Testis (tissue), 3 donors: Measurements from ENCODE around the gene DRC7. TPM values are rescaled to one million over a fixed set of nuclear protein-coding genes. Genes with fewer than 3 reads are reported as not detected.

Source experiments
- DNase-seq: peaks from one replicate; pipeline ENCODE4 v3.0.0-alpha.2; 2019
- H3K27ac ChIP-seq, 2 donors: fragments of 200-600 bp; sonication (generic); one replicate each; pipeline ENCODE4 v1.5.1; 2019
- H3K27me3 ChIP-seq: fragments of 200-600 bp; sonication (generic); one replicate; pipeline ENCODE4 v1.5.1; 2019
- H3K36me3 ChIP-seq: fragments of 200-600 bp; sonication (generic); one replicate; pipeline ENCODE4 v1.5.1; 2017; ENCODE audit warnings: low read depth; ENCODE audit errors: missing control alignments
- H3K4me1 ChIP-seq: fragments of 200-600 bp; sonication (generic); one replicate; pipeline ENCODE4 v1.5.1; 2019
- H3K4me3 ChIP-seq, 2 donors: fragments of 200-600 bp; sonication (generic); one replicate each; pipeline ENCODE4 v1.5.1; 2017 to 2019
- H3K9me3 ChIP-seq: fragments of 200-600 bp; sonication (generic); one replicate; pipeline ENCODE4 v1.5.1; 2017
- POLR2A ChIP-seq: fragments of 450-650 bp; IDR thresholded peaks from one replicate; pipeline ENCODE4 v1.6.1; 2017; ENCODE audit warnings: antibody characterized with exemption, mild to moderate bottlenecking, moderate library complexity
- WGBS, 2 donors: methylation state at CpG; one replicate each; pipeline ENCODE4 v1.1.5; 2018; 5-methylcytosine and 5-hydroxymethylcytosine counted together
- intact Hi-C: fragments of 100-400 bp; cut with DNase I; formaldehyde crosslinking; loops from one replicate; pipeline ENCODE4 v1.15.1; 2023; ENCODE audit warnings: low total_unique reads
- polyA plus RNA-seq: library from polyadenylated mRNA; stranded (reverse); fragments of 350-450 nt; fragmentation: Illumina TruSeq; extraction: RNeasy Lipid Tissue Mini Kit (QIAGEN cat#74804); gene quantifications from one replicate; pipeline ENCODE4 v1.2.3, GENCODE V29; 2014; ENCODE audit warnings: low read depth, low replicate concordance; ENCODE audit not compliant: insufficient read depth
- total RNA-seq, 2 donors: library from RNA; depleted of rRNA; stranded (reverse); fragments of >200 nt; gene quantifications; one replicate each; pipeline ENCODE4 v1.2.3, GENCODE V29; 2016
- TF ChIP-seq, protein P1 (sequence below), 3 experiments: fragments of 450-650 bp in 2 of 3; fragments of 200-600 bp in 1 of 3; sonication (generic) in 1 of 3; IDR thresholded peaks; one replicate each; pipeline ENCODE4 v1.5.1; 2016 to 2019; ENCODE audit warnings: antibody characterized with exemption in 3 of 3, mild to moderate bottlenecking in 2 of 3, moderate library complexity in 1 of 3

DRC7 gene
- total and polyA plus RNA-seq, 3 donors from 2014 or later: 35.4 to 199 (median 62.7) TPM

DNA sequence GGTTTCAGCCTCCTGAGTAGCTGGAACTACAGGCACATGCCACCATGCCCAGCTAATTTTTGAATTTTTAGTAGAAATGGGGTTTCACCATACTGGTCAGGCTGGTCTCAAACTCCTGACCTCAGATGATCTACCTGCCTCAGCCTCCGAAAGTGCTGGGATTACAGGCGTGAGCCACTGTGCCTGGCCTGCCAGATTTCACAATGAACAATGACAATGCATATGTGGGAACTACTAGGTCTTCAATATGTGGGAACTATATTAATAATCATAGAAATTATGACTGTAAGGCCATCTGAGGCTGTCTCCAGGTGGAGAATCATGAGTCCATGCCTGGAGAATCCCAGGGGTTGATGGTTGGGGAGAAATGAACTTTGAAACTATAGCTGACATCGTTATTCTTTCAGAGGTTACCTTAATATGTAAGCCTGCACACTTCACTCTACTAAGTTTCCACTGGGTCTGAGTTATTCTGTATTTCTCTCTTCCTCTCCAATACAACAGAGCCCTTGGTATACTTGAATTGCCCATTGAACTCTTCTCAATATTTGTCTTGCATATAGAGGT, 7.2 kb upstream of the DRC7 start:
- Histone ChIP-seq H3K36me3 (no peaks in the 10 kb centered on the region), H3K4me3 (no peak overlapping the region), H3K9me3 (no peaks in the 10 kb centered on the region), H3K4me1 (no peaks in the 10 kb centered on the region), H3K27me3 (no peaks in the 10 kb centered on the region), H3K27ac (no peak overlapping the region)
- no peak for TF ChIP-seq POLR2A
- TF ChIP-seq, protein P1, sequence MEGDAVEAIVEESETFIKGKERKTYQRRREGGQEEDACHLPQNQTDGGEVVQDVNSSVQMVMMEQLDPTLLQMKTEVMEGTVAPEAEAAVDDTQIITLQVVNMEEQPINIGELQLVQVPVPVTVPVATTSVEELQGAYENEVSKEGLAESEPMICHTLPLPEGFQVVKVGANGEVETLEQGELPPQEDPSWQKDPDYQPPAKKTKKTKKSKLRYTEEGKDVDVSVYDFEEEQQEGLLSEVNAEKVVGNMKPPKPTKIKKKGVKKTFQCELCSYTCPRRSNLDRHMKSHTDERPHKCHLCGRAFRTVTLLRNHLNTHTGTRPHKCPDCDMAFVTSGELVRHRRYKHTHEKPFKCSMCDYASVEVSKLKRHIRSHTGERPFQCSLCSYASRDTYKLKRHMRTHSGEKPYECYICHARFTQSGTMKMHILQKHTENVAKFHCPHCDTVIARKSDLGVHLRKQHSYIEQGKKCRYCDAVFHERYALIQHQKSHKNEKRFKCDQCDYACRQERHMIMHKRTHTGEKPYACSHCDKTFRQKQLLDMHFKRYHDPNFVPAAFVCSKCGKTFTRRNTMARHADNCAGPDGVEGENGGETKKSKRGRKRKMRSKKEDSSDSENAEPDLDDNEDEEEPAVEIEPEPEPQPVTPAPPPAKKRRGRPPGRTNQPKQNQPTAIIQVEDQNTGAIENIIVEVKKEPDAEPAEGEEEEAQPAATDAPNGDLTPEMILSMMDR (IDR thresholded peaks at IDR 0.05): no peak
- WGBS, 2 donors: 89 to 92% methylated on average over 3 of the region's 3 CpGs
- no peak for DNase-seq
- intact Hi-C loops: no loop called here

DNA sequence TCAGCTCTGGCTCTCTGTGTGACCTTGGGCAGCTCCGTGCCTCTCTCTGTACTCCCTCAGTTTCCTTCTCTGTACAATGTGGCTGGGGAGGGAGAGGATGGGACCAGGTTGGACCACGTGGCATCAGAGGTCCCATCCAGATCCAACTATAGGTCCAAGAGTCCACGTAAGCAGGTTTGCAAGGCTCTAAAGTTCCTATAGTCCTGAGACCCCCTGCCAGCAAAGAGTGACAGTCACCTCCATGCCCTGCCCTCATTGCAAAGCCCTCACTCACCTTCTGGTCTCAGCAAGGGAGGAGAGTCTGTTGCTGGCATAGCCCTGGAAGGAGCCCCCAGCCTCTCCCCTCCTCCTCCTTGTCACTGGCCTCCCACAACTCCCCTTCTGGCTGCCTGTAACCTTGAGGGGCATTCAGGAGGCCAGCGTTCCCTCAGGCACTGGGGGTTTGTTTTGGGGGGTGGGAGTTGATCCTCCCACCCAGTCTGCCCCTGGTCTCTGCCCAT, 6.1 kb upstream of the DRC7 start:
- Histone ChIP-seq H3K4me1 (no peaks in the 10 kb centered on the region), H3K9me3 (no peaks in the 10 kb centered on the region), H3K4me3 (no peak overlapping the region), H3K27me3 (no peaks in the 10 kb centered on the region), H3K36me3 (no peaks in the 10 kb centered on the region), H3K27ac (no peak overlapping the region)
- DNase-seq: no peak
- 68 to 72% methylated on average over 4 of the region's 4 CpGs for WGBS, 2 donors
- no peak for TF ChIP-seq POLR2A
- TF ChIP-seq, protein P1 (IDR thresholded peaks at IDR 0.05): no peak
- intact Hi-C loops: no loop called here

DNA sequence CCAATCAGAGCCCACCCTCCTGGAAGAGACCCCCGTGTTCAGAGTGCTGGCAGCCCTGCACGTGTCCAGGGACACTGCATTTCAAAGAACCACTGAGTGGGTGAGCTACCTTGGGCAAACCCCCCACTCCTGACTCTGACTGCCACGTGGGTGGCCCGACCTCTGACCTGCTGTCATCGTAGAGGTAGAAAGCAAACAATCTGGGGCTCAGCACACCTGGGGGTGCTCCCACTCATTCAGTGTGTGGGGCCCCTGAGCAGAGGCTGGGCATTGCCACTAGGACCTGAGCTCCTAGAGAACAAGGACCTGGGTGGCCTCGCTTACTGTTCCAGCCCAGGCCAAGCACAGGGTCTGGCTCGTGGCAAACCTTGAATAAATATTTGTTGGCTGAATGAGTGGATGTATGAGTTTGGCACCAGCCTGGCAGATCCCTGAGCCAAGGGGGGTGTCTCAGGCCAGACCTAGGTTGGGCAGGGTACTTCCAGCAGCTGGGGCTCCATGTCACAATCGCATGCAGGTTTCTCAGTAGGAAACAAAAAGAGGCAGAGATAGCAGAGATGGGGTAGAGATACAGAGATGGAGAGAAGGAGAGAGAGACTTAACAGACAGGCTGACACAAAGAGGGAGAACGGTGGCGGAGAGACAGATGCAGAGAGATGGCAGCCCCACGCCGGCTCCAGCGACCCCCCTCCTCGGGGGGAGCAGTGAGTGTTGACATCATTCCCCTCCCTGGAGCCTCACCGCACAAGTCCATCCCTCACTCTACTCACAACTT, 5.4 kb upstream of the DRC7 start:
- no peak for DNase-seq
- no peak overlapping the region for H3K27ac ChIP-seq
- WGBS, 2 donors: 57 to 63% methylated on average over 13 to 15 of the region's 15 CpGs
- no peaks in the 10 kb centered on the region for H3K27me3 ChIP-seq
- H3K4me1 ChIP-seq: no peaks in the 10 kb centered on the region
- no peaks in the 10 kb centered on the region for H3K36me3 ChIP-seq
- no peaks in the 10 kb centered on the region for H3K9me3 ChIP-seq
- intact Hi-C loops: no loop called here
- H3K4me3 ChIP-seq: no peak overlapping the region
- TF ChIP-seq, protein P1 (IDR thresholded peaks at IDR 0.05): no peak

DNA sequence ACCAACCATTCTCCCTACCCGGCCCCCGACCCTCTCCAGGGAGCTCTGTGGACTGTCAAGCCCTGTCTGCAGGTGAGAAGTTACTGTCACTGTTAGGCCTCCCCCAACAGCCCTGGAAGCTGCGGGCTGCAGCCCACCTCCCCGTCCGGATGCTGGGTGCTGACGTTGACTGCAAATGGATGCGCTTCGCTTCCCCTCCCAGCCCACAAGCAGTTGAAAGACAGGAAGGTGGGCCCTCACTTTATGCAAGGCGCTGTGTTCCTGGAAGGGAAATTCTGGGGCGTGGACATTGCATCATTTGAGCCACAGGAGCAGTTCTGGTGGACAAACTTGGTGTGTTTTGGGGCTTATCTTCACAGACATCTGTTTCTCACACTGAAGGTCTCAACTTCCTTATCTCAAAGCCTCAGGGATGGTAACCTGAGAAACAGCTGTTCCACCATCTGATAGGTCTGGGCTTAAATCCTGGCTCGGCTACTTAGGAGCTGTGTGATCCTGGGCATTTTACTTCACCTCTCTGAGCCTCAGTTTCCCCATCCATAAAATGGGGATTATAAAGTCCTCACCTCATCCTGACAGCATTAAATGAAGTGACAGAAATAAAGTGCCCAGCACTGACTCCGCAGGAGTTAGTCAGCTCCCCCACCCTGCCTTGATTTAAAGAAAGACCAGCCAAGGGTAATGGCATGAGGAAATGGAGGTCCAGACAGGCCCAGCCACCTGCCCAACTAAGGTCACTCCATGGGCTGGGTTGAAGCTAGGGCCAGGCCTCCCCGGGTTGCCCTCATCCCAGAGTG, 4.6 kb upstream of the DRC7 start:
- no peaks in the 10 kb centered on the region for H3K27me3 ChIP-seq
- H3K27ac ChIP-seq: no peak overlapping the region
- no peaks in the 10 kb centered on the region for H3K36me3 ChIP-seq
- WGBS, 2 donors: 59 to 86% methylated on average over 13 of the region's 13 CpGs
- no peaks in the 10 kb centered on the region for H3K9me3 ChIP-seq
- H3K4me1 ChIP-seq: no peaks in the 10 kb centered on the region
- intact Hi-C loops: no loop called here
- TF ChIP-seq POLR2A: no peak
- TF ChIP-seq, protein P1 (IDR thresholded peaks at IDR 0.05): no peak
- no peak for DNase-seq
- no peak overlapping the region for H3K4me3 ChIP-seq
